MM.1S (cell line): Measurements from ENCODE around the gene B4GALT5.
A peak's percentile ranks its signal among the peaks of the same experiment; 100 is the strongest.

Experiments
- DNase-seq: peaks from one replicate; pipeline ENCODE4 v3.0.0-alpha.2; 2015
- H2AFZ ChIP-seq: fragments of 300-600 bp; sonication (generic); 2 replicates; pipeline ENCODE4 v1.6.0; 2016; ENCODE audit warnings: antibody characterized with exemption, low read length
- H3F3A ChIP-seq: fragments of 300-600 bp; sonication (generic); 2 replicates; pipeline ENCODE4 v1.6.1; 2016; ENCODE audit warnings: mild to moderate bottlenecking, antibody characterized with exemption, low read length, moderate library complexity, mixed read lengths; ENCODE audit not compliant: insufficient read depth
- H3K27ac ChIP-seq: fragments of 300-600 bp; sonication (generic); 2 replicates; pipeline ENCODE4 v1.5.1; 2016; ENCODE audit warnings: mild to moderate bottlenecking, low read length
- H3K27me3 ChIP-seq: fragments of 300-600 bp; sonication (generic); replicated peaks from 2 replicates; pipeline ENCODE4 v1.6.0; 2016; ENCODE audit warnings: low read length; ENCODE audit not compliant: insufficient read depth
- H3K36me3 ChIP-seq: fragments of 300-600 bp; sonication (generic); replicated peaks from 2 replicates; pipeline ENCODE4 v1.6.1; 2016; ENCODE audit warnings: mild to moderate bottlenecking, low read length, mixed read lengths; ENCODE audit not compliant: insufficient read depth
- H3K4me1 ChIP-seq: fragments of 300-600 bp; sonication (generic); 2 replicates; pipeline ENCODE4 v1.6.1; 2016; ENCODE audit warnings: low read length, mixed read lengths
- H3K4me2 ChIP-seq: fragments of 300-600 bp; sonication (generic); 2 replicates; pipeline ENCODE4 v1.6.0; 2016; ENCODE audit warnings: low read depth, low read length
- H3K4me3 ChIP-seq: fragments of 300-600 bp; sonication (generic); 2 replicates; pipeline ENCODE4 v1.5.1; 2016; ENCODE audit warnings: low read length, mixed read lengths
- H3K79me2 ChIP-seq: fragments of 300-600 bp; sonication (generic); 2 replicates; pipeline ENCODE4 v1.6.1; 2016; ENCODE audit warnings: mixed run types, low read length, mixed read lengths
- H3K9ac ChIP-seq: fragments of 300-600 bp; sonication (generic); 2 replicates; pipeline ENCODE4 v1.6.1; 2016; ENCODE audit warnings: low read length, mixed read lengths
- H3K9me2 ChIP-seq: fragments of 300-600 bp; sonication (generic); replicated peaks from 2 replicates; pipeline ENCODE4 v1.6.1; 2016; ENCODE audit warnings: mild to moderate bottlenecking, low read length, mixed read lengths; ENCODE audit not compliant: insufficient read depth
- H3K9me3 ChIP-seq: fragments of 300-600 bp; sonication (generic); replicated peaks from 2 replicates; pipeline ENCODE4 v1.6.1; 2016; ENCODE audit warnings: mild to moderate bottlenecking, low read length, mixed read lengths; ENCODE audit not compliant: insufficient read depth
- H4K20me1 ChIP-seq: fragments of 300-600 bp; sonication (generic); 2 replicates; pipeline ENCODE4 v1.6.1; 2016; ENCODE audit warnings: mild to moderate bottlenecking, low read length, moderate library complexity, mixed read lengths; ENCODE audit not compliant: insufficient read depth
- CTCF ChIP-seq: fragments of 300-600 bp; sonication (generic); IDR thresholded peaks from 2 replicates; pipeline ENCODE4 v1.5.1; 2016; ENCODE audit warnings: antibody characterized with exemption, low read length, mixed read lengths
- EZH2 ChIP-seq: fragments of 300-600 bp; sonication (generic); optimal IDR thresholded peaks from 2 replicates; pipeline ENCODE3; 2017; ENCODE audit warnings: low read depth, mild to moderate bottlenecking, antibody characterized with exemption, low read length, mixed read lengths
- EZH2phosphoT487 ChIP-seq: fragments of 300-600 bp; sonication (generic); IDR thresholded peaks from 2 replicates; pipeline ENCODE4 v1.6.1; 2018; ENCODE audit warnings: antibody characterized with exemption, low read length

The B4GALT5 gene

GRCh38 chr20:49715466-49715865 is 1.8 kb upstream of the B4GALT5 start:
- TF ChIP-seq CTCF (no peak), EZH2phosphoT487 (no peak), EZH2 (no peak)
- H3K9me3 ChIP-seq: no peaks in the 10 kb centered on the region
- no peak for DNase-seq
- H3K27ac ChIP-seq: no peak overlapping the region
- H3K36me3 ChIP-seq: no peaks in the 10 kb centered on the region
- no peak overlapping the region for H2AFZ ChIP-seq
- H3K4me1 ChIP-seq: peaks cover 13% of the 10 kb centered on the region
- H3K4me3 ChIP-seq: no peak overlapping the region
- no peaks in the 10 kb centered on the region for H3K27me3 ChIP-seq
- no peaks in the 10 kb centered on the region for H3K9me2 ChIP-seq
- H3K4me2 ChIP-seq: no peak overlapping the region
- no peaks in the 10 kb centered on the region for H3F3A ChIP-seq
- no peak overlapping the region for H3K9ac ChIP-seq
- no peaks in the 10 kb centered on the region for H4K20me1 ChIP-seq
- peaks cover 30% of the 10 kb centered on the region for H3K79me2 ChIP-seq

- H3K4me1 ChIP-seq: peaks cover 13% of the 10 kb centered on the region
- H2AFZ ChIP-seq: peak overlapping the region; percentile 92
- no peak overlapping the region for H3K27ac ChIP-seq
- H3F3A ChIP-seq: no peaks in the 10 kb centered on the region
- DNase-seq: peak; percentile 27
- H3K9me3 ChIP-seq: no peaks in the 10 kb centered on the region
- H3K36me3 ChIP-seq: no peaks in the 10 kb centered on the region
- peak overlapping the region; percentile 88 for H3K4me2 ChIP-seq
- H3K79me2 ChIP-seq: peaks cover 52% of the 10 kb centered on the region
- no peaks in the 10 kb centered on the region for H3K27me3 ChIP-seq
- no peaks in the 10 kb centered on the region for H4K20me1 ChIP-seq
- no peak for TF ChIP-seq CTCF
- TF ChIP-seq EZH2: no peak
- TF ChIP-seq EZH2phosphoT487: no peak
- H3K9ac ChIP-seq: peak overlapping the region; percentile 80
- H3K9me2 ChIP-seq: no peaks in the 10 kb centered on the region
- H3K4me3 ChIP-seq: peak overlapping the region; percentile 91
Observed at GRCh38 chr20:49712996-49713752, 504 bp downstream of the B4GALT5 start.

GRCh38 chr20:49712646-49712995 is 1.1 kb downstream of the B4GALT5 start:
- Histone ChIP-seq H3K4me1 (peaks cover 9% of the 10 kb centered on the region), H3K9me2 (no peaks in the 10 kb centered on the region), H3F3A (no peaks in the 10 kb centered on the region), H3K27me3 (no peaks in the 10 kb centered on the region), H3K4me2 (peak overlapping the region; percentile 88), H3K36me3 (no peaks in the 10 kb centered on the region), H3K9ac (peak overlapping the region; percentile 80), H2AFZ (peak overlapping the region; percentile 92), H4K20me1 (no peaks in the 10 kb centered on the region), H3K79me2 (peaks cover 57% of the 10 kb centered on the region), H3K4me3 (peak overlapping the region; percentile 91), H3K9me3 (no peaks in the 10 kb centered on the region), H3K27ac (no peak overlapping the region)
- no peak for DNase-seq
- no peak for TF ChIP-seq EZH2phosphoT487
- TF ChIP-seq CTCF: no peak
- no peak for TF ChIP-seq EZH2
